NB4 (cell line): ENCODE results near the gene FBL.

Experiments used
- CTCF ChIP-seq: IDR thresholded peaks from one replicate; pipeline ENCODE4 v1.5.1; 2012; ENCODE audit warnings: low read depth, low read length
- MAX ChIP-seq: IDR thresholded peaks from 2 replicates; pipeline ENCODE4 v1.6.1; 2011; ENCODE audit warnings: low read depth, low read length
- POLR2A ChIP-seq: IDR thresholded peaks from 2 replicates; pipeline ENCODE4 v1.6.1; 2011; ENCODE audit warnings: mild to moderate bottlenecking; ENCODE audit not compliant: insufficient read length; ENCODE audit errors: extremely low read depth

- TF ChIP-seq POLR2A: no peak
- no peak for TF ChIP-seq CTCF
- no peak for TF ChIP-seq MAX
Observed at GRCh38 chr19:39796000-39796498, 50.1 kb downstream of the FBL start.
